Superior temporal gyrus (tissue), 1 donor: ENCODE data around the gene VRTN.
"Not testable (repeated sequence)": the region's sequence is repeated elsewhere in the genome, so short reads cannot be mapped to it uniquely, and the experiment has no call there.

Experiments used
- DNase-seq: peaks from one replicate; pipeline ENCODE4 v3.0.0-alpha.2; 2016; ENCODE audit errors: extremely low spot score

Gene VRTN, protein sequence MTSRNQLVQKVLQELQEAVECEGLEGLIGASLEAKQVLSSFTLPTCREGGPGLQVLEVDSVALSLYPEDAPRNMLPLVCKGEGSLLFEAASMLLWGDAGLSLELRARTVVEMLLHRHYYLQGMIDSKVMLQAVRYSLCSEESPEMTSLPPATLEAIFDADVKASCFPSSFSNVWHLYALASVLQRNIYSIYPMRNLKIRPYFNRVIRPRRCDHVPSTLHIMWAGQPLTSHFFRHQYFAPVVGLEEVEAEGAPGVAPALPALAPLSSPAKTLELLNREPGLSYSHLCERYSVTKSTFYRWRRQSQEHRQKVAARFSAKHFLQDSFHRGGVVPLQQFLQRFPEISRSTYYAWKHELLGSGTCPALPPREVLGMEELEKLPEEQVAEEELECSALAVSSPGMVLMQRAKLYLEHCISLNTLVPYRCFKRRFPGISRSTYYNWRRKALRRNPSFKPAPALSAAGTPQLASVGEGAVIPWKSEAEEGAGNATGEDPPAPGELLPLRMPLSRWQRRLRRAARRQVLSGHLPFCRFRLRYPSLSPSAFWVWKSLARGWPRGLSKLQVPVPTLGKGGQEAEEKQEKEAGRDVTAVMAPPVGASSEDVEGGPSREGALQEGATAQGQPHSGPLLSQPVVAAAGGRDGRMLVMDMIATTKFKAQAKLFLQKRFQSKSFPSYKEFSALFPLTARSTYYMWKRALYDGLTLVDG

DNA sequence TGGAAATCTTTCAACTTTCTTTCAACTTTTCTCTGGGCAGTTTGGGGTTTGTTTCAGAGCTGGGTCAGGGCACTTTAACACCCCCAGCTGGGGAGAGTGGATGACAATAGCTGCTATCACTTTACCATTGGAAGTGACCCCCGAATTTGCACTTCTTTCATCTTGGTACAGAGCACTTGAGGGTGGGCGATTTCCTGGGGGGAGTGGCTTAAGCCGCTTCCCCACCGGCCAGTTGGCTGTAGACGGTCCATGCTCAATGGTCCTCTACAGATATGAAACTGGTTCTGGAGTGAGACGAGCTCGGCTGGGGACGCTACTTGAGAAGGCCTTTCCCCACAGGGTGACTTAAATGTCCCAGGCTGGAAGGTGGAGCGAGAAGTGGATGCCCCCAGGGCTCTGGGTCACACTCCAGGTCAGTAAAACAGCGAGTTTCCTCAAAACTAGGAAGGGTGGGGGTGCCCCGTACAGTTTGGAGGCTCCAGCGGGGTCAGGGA, at the start of gene VRTN:
VRTN (plus strand) TSS at position 231 of the 494 bp plus-strand sequence. CDS start 8,313 bp downstream, outside the sequence.
- DNase-seq = no peak

DNA sequence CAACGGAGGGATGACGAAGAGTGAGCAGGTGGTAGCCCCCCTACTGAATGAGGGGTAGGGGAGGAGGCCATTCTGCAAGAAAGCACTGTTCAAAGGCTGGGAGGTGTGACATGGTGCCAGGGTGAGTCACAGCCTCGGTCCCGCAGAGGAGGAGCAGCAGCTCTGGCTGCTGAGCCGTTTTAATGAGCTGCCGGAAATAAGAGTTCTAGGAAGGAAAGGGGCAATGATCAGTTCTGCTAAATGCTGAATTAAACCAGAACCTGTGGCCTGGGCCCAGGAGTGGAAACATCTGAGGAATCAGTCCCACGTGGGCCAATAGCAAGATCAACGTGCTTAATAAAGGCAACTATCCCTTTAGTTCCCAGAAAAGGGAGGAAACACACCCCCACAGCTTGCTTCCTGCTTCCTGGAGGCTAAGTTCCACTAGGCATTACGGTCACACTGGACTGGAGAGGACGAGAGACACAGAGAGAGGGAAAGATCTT, 49.2 kb upstream of the VRTN start:
- no peak for DNase-seq

DNA sequence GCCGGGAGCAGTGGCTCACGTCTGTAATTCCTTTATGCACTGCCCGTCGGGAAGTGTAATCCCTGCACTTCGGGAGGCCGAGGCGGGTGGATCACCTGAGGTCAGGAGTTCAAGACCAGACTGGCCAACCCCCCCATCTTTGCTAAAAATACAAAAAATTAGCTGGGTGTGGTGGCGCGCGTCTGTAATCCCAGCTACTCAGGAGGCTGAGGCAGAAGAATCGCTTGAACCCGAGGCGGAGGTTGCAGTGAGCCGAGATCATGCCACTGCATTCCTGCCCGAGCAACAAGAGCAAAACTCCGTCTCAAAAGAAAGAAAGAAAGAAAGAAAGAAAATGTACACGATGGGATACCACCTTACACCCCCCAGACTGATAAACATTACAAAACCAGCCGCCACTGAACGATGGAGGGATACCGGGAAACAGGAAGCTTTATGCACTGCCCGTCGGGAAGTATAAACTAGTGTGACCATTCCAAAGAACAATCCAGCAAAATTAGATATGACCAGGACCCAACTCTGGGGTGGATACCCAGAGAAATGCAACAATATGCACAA, 46.6 kb upstream of the VRTN start:
- no peak for DNase-seq

DNA sequence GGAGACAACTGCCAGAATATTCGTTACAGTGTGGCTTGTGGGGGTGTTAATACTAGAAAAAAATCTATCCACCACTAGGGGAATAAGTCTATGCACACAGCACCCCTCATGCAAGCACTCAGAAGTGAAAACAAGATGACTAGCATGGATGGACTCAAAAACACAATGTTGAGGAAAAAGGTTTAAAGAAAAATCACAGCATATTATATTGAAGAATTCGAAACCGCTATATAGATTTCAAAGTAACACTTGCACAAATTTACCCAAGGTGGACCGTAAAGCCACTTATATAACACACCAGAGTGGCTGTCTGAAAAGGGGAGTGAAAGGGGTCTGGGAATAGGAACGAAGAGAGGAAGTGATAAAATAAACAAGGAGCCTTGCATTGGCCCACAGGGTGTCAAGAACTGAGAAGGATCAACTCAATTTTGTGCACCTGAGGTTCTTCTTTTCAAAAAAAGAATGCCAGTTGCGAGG, 46.1 kb upstream of the VRTN start:
- peak; percentile 81 for DNase-seq

DNA sequence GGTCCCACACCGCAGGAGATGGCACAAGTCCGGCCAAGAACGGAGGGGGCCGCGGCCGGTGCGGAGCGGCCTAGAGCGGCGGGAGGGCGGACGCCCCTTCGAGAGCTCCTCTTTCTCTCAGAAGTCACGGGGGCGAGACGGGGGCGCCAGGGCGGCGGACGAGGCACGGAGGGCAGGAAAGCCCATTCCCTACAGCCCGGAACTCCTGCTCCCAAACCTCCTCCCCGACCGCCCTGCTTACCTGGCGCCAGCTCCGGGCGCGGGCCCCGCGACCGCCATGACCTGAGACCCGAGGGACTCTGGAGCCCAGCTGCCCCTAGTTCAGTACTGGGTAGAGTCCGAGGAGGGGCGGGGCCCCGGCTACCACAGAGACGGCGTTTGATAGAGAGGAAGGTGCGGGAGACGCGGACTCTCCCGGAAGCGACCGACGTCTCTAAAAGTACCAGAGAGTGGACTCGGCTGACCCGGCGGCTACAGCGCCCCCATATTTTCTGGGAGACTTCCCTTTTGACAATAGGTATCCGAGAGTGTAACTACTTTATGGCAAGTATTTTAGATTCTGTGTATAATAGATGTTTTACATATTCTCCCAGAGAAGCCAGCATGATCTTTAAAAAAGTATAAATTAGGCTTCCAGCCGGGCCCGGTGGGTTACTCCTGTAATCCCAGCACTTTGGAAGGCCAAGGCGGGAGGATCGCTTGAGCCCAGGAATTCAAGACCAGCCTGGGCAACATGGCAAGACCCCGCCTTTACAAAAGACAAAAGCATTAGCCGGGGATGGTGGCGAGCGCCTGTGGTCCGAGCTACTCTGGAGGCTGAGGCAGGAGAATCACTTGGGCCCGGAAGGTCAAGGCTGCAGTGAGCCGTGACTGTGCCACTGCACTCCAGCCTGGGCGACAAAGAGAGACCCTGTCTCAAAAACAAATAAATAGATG, 45.4 kb upstream of the VRTN start, which contains the start of gene ABCD4:
ABCD4 (minus strand) TSS at position 301 of the 936 bp plus-strand sequence; CDS start at position 279, 22 bp downstream.
- DNase-seq = peak; percentile 97

DNA sequence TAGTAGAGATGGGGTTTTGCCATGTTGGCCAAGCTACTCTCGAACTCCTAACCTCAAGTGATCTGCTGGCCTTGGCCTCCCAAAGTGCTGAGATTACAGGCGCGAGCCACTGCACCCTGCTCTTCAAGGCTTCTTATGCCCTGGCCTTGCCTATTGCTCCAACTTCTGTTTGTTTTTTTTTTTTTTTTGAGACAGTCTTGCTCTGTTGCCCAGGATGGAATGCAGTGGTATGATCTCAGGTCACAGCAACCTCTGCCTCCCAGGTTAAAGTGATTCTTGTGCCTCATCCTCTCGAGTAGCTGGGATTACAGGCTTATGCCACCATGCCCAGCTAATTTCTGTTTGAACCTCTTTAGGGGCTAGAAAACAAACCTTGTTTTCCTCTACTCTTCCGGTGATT, 39.6 kb upstream of the VRTN start:
- DNase-seq = no peak

DNA sequence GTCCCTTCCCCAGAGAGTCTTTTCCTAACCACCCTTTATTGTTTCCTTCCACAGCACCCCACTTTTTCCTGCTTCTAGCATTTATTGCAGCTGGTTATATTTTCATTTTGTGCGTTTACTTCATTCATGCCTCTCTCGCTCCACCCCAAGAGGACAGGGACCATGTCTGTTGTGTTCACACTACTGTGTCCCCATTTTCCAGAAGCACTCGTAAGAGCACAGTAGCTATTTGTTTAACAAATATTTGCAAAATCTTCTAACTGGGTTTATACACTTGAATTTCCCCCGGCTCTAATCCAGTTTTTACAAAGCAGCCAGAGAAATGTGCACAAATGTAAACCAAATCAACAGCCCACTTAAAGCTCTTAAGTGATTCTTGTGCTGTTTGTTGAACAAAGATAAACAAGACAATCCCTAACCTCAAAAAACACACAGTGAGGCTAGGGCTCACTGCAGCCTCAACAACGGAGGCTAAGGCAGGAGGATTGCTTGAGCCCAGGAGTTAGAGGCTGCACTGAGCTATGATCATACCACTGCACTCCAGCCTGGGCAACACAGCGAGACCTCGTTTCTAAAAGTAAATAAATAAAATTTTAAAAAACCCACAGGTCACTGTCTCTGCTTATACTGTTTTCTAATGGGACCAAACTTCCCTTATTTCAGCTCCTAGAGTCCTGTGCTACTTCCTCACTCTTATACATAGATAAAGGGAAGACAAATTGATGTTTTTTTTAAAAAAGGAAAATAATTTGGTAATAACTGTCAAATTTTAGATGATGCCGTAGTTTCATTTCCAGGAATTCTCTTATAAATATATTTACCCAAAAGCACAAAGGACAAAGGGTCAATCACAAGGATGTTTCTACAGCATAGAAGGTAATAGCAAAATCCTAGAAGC, 38.9 kb upstream of the VRTN start:
- no peak for DNase-seq

DNA sequence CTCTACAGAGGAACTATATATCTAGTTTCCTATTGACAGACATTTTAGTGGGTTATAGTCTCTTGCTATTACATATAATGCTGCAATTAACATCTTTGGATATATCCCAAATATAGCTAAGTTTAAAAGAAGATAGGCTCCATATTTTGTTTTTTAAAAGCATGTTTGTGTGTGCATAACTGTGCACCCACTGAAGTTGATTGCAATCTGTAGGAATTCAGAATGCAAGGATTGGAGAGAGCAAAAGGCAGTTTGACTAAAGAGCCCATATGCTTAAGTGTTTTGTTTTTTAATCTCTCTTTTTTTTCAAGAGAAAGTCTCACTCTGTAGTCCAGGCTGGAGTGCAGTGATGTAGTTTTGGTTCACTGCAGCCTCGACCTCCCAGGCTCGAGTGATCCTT, 36.1 kb upstream of the VRTN start:
- DNase-seq = no peak

DNA sequence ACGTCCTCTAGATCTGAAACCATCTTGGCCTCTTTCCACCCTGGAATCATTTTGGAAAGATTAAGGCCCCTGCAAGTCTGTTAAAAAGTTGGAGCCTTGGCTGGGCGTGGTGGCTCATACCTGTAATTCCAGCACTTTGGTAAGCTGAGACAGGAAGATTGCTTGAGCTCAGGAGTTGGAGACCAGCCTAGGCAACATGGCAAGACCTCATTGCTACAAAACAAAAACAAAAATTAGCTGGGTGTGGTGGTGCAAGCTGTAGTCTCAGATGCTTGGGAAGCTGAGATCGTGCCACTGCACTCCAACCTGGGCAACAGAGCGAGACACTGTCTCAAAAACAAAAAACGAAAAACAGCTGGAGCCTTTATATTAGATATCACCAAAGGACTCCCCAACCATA, 34.7 kb upstream of the VRTN start:
- no peak for DNase-seq

DNA sequence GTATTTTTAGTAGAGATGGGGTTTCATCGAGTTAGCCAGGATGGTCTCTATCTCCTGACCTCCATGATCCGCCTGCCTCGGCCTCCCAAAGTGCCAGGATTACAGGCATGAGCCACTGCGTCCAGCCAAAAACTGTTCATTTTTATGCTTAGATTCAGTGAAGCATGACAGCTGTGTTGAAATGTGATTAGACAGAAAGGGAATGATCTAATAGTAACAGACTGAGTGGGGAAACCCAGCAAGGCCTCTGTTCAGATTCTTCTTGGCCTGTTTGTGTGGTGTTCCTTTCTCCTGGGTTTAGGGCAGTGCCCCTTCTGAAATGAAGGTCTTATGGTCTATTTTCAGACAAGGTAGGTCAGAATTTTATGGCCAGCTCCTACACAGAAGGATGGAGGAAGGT, 33.7 kb upstream of the VRTN start:
- DNase-seq = no peak

DNA sequence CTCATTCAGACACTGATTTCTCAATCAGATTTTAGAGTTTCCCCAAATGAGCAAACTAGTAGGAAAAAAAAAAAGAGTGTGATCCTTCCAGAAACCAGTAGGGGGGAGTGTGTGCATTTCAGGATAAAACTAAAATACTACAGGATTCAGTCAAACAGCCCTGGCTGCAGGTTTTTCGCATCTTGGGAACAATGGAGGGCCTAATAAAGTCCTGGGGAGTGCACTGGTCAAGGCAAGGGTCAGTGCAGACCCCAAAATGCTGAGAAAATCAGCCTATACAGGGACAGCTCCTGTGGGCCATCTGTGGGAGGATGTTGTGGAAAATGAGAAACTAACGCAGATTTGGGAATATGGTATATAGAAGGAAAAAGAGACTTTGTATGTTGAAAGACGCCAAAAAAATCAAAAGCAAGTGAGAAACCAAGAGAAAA, 23.3 kb upstream of the VRTN start:
- DNase-seq = peak; percentile 72

DNA sequence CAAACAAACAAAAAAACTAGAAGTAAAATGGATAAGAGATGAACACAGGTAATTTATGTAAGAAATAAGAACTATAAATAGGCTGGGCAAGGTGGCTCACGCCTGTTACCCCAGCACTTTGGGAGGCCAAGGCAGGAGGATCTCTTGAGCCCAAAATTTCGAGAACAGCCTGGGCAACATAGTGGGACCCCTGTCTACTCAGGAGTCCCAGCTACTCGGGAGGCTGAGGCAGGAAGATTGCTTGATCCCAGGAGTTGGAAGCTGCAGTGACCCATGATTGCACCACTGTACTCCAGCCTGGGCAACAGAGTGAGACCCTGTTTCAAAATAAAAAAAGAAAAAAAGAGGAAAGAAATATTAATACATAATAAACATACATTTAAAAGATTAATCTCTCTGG, 22.8 kb upstream of the VRTN start:
- DNase-seq = no peak

DNA sequence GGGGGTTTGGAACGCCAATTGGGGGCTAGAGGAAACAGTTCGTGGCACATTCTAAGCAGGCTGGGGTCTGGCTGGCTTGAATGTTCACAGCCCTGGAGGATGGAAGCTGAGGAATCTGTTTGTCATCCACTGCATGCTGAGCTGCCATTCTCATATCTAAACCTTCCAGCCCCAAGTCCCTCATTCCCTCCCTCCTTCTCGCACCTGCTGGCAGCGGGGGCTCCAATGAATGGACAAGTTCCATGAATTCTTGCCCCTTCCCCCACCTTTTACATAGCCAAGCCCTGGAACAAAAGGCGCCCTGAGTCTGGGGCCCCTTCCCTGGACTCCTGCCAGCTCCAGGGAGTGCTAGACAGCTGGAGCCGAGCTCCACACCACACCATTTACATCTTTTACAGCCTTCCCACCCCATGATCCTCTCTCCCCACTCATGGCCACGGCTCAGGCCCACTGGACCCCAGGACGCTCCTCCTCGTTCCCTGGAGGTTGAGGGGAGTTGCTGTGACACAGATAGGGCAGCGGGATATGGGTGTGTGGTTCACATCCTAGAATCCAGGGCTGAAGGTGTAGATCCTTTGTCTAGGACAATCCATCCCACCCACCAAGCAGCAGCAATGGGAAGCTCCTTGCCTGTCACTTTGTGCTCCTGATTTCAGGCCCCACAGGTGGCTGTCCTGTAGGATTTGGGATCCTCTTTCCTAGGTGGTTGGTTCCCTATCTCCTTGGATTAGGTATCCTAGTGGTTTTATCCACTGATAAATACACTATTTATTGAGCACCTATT, 21.7 kb upstream of the VRTN start:
- no peak for DNase-seq

DNA sequence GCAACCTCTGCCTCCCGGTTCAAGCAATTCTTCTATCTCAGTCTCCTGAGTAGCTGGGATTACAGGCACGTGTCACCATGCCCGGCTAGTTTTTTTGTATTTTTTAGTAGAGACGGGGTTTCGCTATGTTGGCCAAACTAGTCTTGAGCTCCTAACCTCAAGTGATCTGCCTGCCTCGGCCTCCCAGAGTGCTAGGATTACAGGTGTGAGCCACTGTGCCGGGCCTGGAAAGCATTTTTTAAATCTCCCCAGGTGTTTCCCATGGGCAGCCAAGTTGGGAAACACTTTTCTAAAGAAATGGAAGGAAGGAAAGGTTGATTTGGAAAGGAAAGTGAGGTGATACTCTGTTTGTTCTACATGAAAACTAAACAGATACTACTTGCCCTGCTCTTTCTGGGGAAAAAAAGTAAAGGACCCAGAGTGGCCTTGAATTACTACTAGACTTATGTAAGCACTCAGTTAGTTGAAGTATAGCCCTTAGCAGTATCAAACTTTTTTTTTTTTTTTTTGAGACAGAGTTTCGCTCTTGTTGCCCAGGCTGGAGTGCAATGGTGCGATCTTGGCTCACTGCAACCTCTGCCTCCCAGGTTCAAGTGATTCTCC, 18.2 kb upstream of the VRTN start:
- DNase-seq = not testable (repeated sequence)

DNA sequence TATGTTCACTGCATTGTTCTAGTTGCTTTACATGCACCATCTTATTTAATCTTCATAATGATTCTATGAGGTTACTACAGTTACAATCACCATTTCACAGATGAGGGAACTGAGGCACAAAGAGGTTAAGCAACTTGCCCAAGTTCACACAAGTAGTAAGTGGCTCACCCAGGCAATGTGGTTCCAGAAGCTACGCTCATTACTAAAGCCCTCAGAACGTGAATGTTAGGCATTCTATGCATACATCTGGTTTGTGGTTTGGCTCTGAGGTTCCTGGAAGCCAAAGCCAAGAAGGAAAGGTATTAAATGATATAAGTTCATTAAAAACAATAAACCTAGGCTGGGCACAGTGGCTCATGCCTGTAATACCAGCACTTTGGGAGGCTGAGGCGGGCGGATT, 14.4 kb upstream of the VRTN start:
- DNase-seq = no peak

DNA sequence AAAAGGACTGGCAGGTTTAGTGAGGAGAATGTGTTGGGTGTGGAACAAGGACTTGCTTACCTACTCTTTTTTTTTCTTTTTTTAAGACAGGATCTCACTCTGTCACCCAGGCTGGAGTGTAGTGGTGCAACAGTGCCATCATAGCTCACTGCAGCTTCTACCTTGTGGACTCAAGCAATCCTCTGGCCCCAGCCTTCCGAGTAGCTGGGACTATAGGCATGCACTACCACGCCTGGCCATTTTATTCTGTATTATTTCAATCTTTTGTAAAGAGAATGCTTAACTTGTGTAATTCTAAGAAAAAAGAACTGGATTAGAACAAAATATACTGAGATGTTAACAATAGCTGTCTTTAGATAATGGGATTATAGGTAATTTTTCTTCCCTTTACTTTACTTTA, 1.9 kb upstream of the VRTN start:
- no peak for DNase-seq

DNA sequence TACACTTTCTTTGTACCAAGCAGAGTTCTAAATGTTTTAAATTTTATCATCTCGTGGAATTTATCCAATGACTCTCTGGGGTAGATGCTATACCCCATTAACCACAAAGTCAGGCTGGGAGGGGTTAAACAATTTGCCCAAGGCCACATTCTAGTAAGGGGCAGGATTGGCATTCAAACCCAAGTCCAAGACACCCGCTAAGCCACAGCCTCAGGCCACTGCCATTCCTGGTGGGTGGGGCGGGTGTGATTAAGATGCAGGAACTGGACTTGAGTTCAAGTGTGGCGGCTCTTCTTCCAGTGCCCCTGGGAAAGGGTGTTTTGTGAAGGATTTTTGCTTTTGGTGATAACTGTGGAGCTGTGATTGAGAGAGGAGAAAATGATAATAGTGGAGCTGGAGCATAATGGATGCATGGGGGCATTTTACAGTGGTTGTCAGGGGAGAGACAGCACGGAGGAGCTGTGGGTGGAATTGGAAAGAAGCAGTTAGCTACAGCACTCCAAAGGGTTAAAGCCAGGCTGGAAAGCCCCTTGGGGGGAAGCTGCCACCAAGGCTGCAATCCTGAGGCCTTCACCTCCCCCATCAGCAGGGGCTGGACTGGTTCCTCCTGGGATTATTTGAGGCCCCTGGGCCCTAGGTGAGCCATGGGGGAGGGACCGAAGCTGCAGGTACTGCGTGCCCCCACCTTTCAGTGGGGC, 1.0 kb upstream of the VRTN start:
- no peak for DNase-seq

DNA sequence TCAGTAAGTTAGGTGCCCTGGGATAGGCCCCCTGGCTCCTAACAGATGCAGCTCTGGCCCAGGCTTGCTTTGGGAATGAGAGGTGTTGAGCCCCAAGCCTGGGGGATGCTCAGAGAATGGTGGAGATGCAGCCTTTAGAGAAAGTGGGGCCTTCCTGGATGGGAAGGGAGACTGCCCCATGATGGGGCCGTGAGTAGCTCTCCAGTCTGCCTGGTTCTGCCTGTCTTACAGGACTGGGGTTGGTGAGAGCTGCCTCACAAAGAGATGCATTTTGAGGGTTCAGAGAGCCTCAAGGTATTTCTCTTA, 523 bp upstream of the VRTN start:
- no peak for DNase-seq
